ENCODE results near the gene AOPEP. TPM values are rescaled to one million over a fixed set of nuclear protein-coding genes. Genes with fewer than 3 reads are reported as not detected.

The AOPEP gene
- total and polyA plus RNA-seq, 2 of the 13 experiments (the other 11 are each of a cell fraction or from before 2014, with no cell fraction given), result 22.2 to 41.6 TPM

GRCh38 chr9:94692601-94693000 lies 33.9 kb upstream of the AOPEP start (continued):
- peak; percentile 42; the same call in 1 of the 2 replicates for TF ChIP-seq ZNF687 (CRISPR knock-in tag; IDR thresholded peaks at IDR 0.05)
- TF ChIP-seq NBN (conservative IDR thresholded peaks at IDR 0.05), result no peak
- TF ChIP-seq SIX4 (CRISPR knock-in tag; IDR thresholded peaks at IDR 0.05), result no peak
- TF ChIP-seq ZNF761 (CRISPR knock-in tag; conservative IDR thresholded peaks at IDR 0.05), result no peak
- TF ChIP-seq ZNF614 (CRISPR knock-in tag; IDR thresholded peaks at IDR 0.05; ENCODE audit: borderline replicate concordance), result peak; percentile 17; the same call in 1 of the 2 replicates
- TF ChIP-seq ZNF331 (CRISPR knock-in tag; IDR thresholded peaks at IDR 0.05), result 0 out of 2 replicates have a peak, but pooled peaks have one; percentile 9

- no peak overlapping the region for H3K9ac ChIP-seq (ENCODE audit: insufficient read depth, low read depth, low read length)
- no peaks in the 10 kb centered on the region for H3K36me3 ChIP-seq (replicated peaks in 1 of 2; ENCODE audit: control insufficient read depth in 1 of 2, insufficient read depth in 2 of 2, low read length in 2 of 2)
- H3K79me2 ChIP-seq (ENCODE audit: insufficient read depth, low read length), result no peaks in the 10 kb centered on the region
- H3K4me2 ChIP-seq (ENCODE audit: low read depth, low read length), result no peak overlapping the region
- ATAC-seq (no peak), FAIRE-seq (peak; percentile 23), DNase-seq (ENCODE audit: low spot score) (no peak)
- BruUV-seq (replicated peaks), result no TSS peak
- no peaks in the 10 kb centered on the region for H3K9me3 ChIP-seq (ENCODE audit: low read length)
- intact Hi-C loops (cut with micrococcal nuclease; ENCODE audit: unreplicated experiment), result loop anchor here (5.0 kb wide), 1 partner anchor 34 kb away; the partner anchor contains the start of gene AOPEP
- H3K27ac ChIP-seq (ENCODE audit: extremely low read length, insufficient read depth, low read length), result no peak overlapping the region
- ChIA-PET CTCF (ENCODE audit: low intra/inter-chr PET ratio, low total read pairs) (no interaction called here), POLR2A (interaction anchor here (1.3 kb wide), 1 partner anchor 13 kb away, joined by 7 read pairs; no protein-coding TSS in a partner anchor)
- no peak overlapping the region for H3K4me3 ChIP-seq (replicated peaks in 1 of 3; ENCODE audit: insufficient read depth in 1 of 3, low read depth in 2 of 3, low read length in 3 of 3)
- no peaks in the 10 kb centered on the region for H4K20me1 ChIP-seq (ENCODE audit: insufficient read depth, low read length)
- in situ Hi-C loops (cut with HindIII; ENCODE audit: extremely low pct_ligation_motif_present, low pct_unique_long_range_greater_than_20kb), result no loop called here
- WGBS (ENCODE audit: low lambda C conversion rate), result 49% methylated on average over 8 of the region's 8 CpGs
- TF ChIP-seq ZBTB7B (CRISPR knock-in tag; IDR thresholded peaks at IDR 0.05) (no peak), CEBPG (CRISPR knock-in tag; IDR thresholded peaks at IDR 0.05) (peak; percentile 28; the same call in 1 of the 2 replicates), CEBPB (IDR thresholded peaks at IDR 0.05; ENCODE audit: borderline replicate concordance, low read depth, low read length) (peak; percentile 31; the same call in 1 of the 2 replicates), GMEB2 (CRISPR knock-in tag; IDR thresholded peaks at IDR 0.05; ENCODE audit: low read depth) (no peak)
- H3K27me3 ChIP-seq (ENCODE audit: control insufficient read depth in 1 of 2, insufficient read depth in 2 of 2, low read length in 2 of 2), result no peaks in the 10 kb centered on the region
- peaks cover 52% of the 10 kb centered on the region for H3K4me1 ChIP-seq (ENCODE audit: insufficient read depth, low read length)
- no peak overlapping the region for H2AFZ ChIP-seq (ENCODE audit: low read length)
Observed at GRCh38 chr9:94693485-94694204, 32.9 kb upstream of the AOPEP start.
